Neuronal stem cell (in vitro differentiated cells): Measurements from ENCODE around the gene AMOTL1.

Experiments
- DNase-seq: peaks from one replicate; pipeline ENCODE4 v3.0.0-alpha.2; 2013; ENCODE audit warnings: low spot score
- H2AFZ ChIP-seq: one replicate; pipeline ENCODE4 v1.6.1; 2013; ENCODE audit warnings: mild to moderate bottlenecking, low read length, inconsistent platforms
- H2AK5ac ChIP-seq: 2 replicates; pipeline ENCODE4 v1.6.1; 2013; ENCODE audit warnings: low read depth, mild to moderate bottlenecking, inconsistent platforms, low read length, moderate library complexity, mixed read lengths
- H2BK120ac ChIP-seq: 2 replicates; pipeline ENCODE4 v1.6.1; 2013; ENCODE audit warnings: low read depth, mild to moderate bottlenecking, inconsistent platforms, low read length, moderate library complexity, mixed read lengths
- H2BK12ac ChIP-seq: one replicate; pipeline ENCODE4 v1.6.1; 2013; ENCODE audit warnings: low read length, inconsistent platforms
- H2BK15ac ChIP-seq: 2 replicates; pipeline ENCODE4 v1.6.1; 2013; ENCODE audit warnings: mild to moderate bottlenecking, low read length, inconsistent platforms, mixed read lengths
- H2BK5ac ChIP-seq: one replicate; pipeline ENCODE4 v1.6.1; 2013; ENCODE audit warnings: inconsistent platforms, mild to moderate bottlenecking, low read length, moderate library complexity
- H3K14ac ChIP-seq: one replicate; pipeline ENCODE4 v1.6.1; 2013; ENCODE audit warnings: low read length, inconsistent platforms
- H3K18ac ChIP-seq: 2 replicates; pipeline ENCODE4 v1.6.1; 2013; ENCODE audit warnings: low read length, inconsistent platforms
- H3K23ac ChIP-seq: 2 replicates; pipeline ENCODE4 v1.6.1; 2013; ENCODE audit warnings: low read depth, mild to moderate bottlenecking, mixed read lengths, low read length, inconsistent platforms; ENCODE audit not compliant: poor library complexity
- H3K27ac ChIP-seq: replicated peaks from 3 replicates; pipeline ENCODE4 v1.5.1; 2013; ENCODE audit warnings: low read length, inconsistent platforms
- H3K27me3 ChIP-seq, 3 experiments: 2 replicates each; pipeline ENCODE4 v1.6.1; 2013; ENCODE audit warnings: low read length in 3 of 3, mild to moderate bottlenecking in 2 of 3, inconsistent platforms in 1 of 3, low read depth in 1 of 3, mixed read lengths in 1 of 3, moderate library complexity in 1 of 3; ENCODE audit not compliant: control insufficient read depth in 3 of 3, insufficient read depth in 3 of 3
- H3K36me3 ChIP-seq, 2 donors: replicated peaks in 1 of 2; 2 replicates each; pipeline ENCODE4 v1.6.1; 2013; ENCODE audit warnings: low read length in 2 of 2; ENCODE audit not compliant: control insufficient read depth in 2 of 2, insufficient read depth in 2 of 2
- H3K4ac ChIP-seq: 2 replicates; pipeline ENCODE4 v1.6.1; 2013; ENCODE audit warnings: inconsistent platforms, mild to moderate bottlenecking, low read length, moderate library complexity
- H3K4me1 ChIP-seq, 2 donors: 1 replicate in 1 of 2; 2 replicates in 1 of 2; pipeline ENCODE4 v1.6.1; 2013; ENCODE audit warnings: low read length in 2 of 2, low read depth in 1 of 2; ENCODE audit not compliant: control insufficient read depth in 2 of 2, insufficient read depth in 1 of 2
- H3K4me2 ChIP-seq: one replicate; pipeline ENCODE4 v1.6.1; 2013; ENCODE audit warnings: mild to moderate bottlenecking, low read length, inconsistent platforms; ENCODE audit not compliant: insufficient read depth, poor library complexity, severe bottlenecking
- H3K4me3 ChIP-seq, 2 donors: 2 replicates each; pipeline ENCODE4 v1.5.1; 2013; ENCODE audit warnings: low read length in 2 of 2, mild to moderate bottlenecking in 2 of 2, inconsistent platforms in 1 of 2, moderate library complexity in 1 of 2
- H3K79me1 ChIP-seq: one replicate; pipeline ENCODE4 v1.6.1; 2013; ENCODE audit warnings: low read depth, mild to moderate bottlenecking, inconsistent platforms, low read length, moderate library complexity
- H3K9ac ChIP-seq: one replicate; pipeline ENCODE4 v1.6.1; 2013; ENCODE audit warnings: mild to moderate bottlenecking, low read depth, low read length, inconsistent platforms; ENCODE audit not compliant: poor library complexity
- H3K9me3 ChIP-seq, 2 donors: replicated peaks in 1 of 2; 2 replicates each; pipeline versions ENCODE3 to v1.6.1; 2013; ENCODE audit warnings: low read length in 2 of 2, mild to moderate bottlenecking in 2 of 2, inconsistent platforms in 1 of 2, low read depth in 1 of 2, mixed read lengths in 1 of 2, moderate library complexity in 1 of 2; ENCODE audit not compliant: control insufficient read depth in 2 of 2, insufficient read depth in 1 of 2
- H4K8ac ChIP-seq: one replicate; pipeline ENCODE4 v1.6.1; 2013; ENCODE audit warnings: low read depth, mild to moderate bottlenecking, inconsistent platforms, low read length, moderate library complexity
- H4K91ac ChIP-seq: one replicate; pipeline ENCODE4 v1.6.1; 2013; ENCODE audit warnings: low read length, low read depth, mild to moderate bottlenecking, inconsistent platforms; ENCODE audit not compliant: poor library complexity
- WGBS, 2 donors: extraction: QIAGEN DNeasy Blood & Tissue Kit; methylation state at CpG; one replicate each; pipeline ENCODE4 v1.1.7; 2013; ENCODE audit warnings: missing lambda C conversion rate in 2 of 2, mixed read lengths in 1 of 2; ENCODE audit not compliant: insufficient read length in 2 of 2, insufficient replicate concordance in 1 of 2; ENCODE audit errors: extremely low coverage in 2 of 2; 5-methylcytosine and 5-hydroxymethylcytosine counted together

AMOTL1 gene

GRCh38 chr11:94835594-94835927 is 67.4 kb downstream of the AMOTL1 start:
- Histone ChIP-seq H2BK12ac (no peak overlapping the region), H4K91ac (no peak overlapping the region), H3K9me3 (peaks cover 0 to 2% of the 10 kb centered on the region in 2 donors), H3K4me1 (no peaks in the 10 kb centered on the region), H3K23ac (no peak overlapping the region), H3K36me3 (peaks cover 16 to 94% of the 10 kb centered on the region in 2 donors), H3K27ac (no peak overlapping the region), H3K4ac (no peak overlapping the region), H2BK120ac (no peak overlapping the region), H3K79me1 (no peaks in the 10 kb centered on the region), H2AK5ac (no peak overlapping the region), H3K27me3 (no peaks in the 10 kb centered on the region), H2BK5ac (no peak overlapping the region), H2BK15ac (no peak overlapping the region), H2AFZ (no peak overlapping the region), H3K14ac (no peak overlapping the region), H4K8ac (no peak overlapping the region), H3K4me3 (no peak overlapping the region), H3K18ac (no peak overlapping the region), H3K4me2 (no peak overlapping the region), H3K9ac (no peak overlapping the region)
- WGBS, 2 donors: no CpG with 5 or more reads among the region's 2 CpGs
- no peak for DNase-seq

- Histone ChIP-seq H3K14ac (no peak overlapping the region), H3K27ac (no peak overlapping the region), H3K36me3 (peaks cover 9 to 89% of the 10 kb centered on the region in 2 donors), H2BK120ac (no peak overlapping the region), H3K9me3 (peaks cover 0 to 2% of the 10 kb centered on the region in 2 donors), H3K23ac (no peak overlapping the region), H2AFZ (no peak overlapping the region), H3K4ac (no peak overlapping the region), H2BK5ac (no peak overlapping the region), H2BK15ac (no peak overlapping the region), H3K4me3 (no peak overlapping the region), H3K4me1 (no peaks in the 10 kb centered on the region), H2AK5ac (no peak overlapping the region), H3K18ac (no peak overlapping the region), H3K79me1 (no peaks in the 10 kb centered on the region), H4K91ac (no peak overlapping the region), H4K8ac (no peak overlapping the region), H3K9ac (no peak overlapping the region), H3K27me3 (no peaks in the 10 kb centered on the region), H2BK12ac (no peak overlapping the region), H3K4me2 (no peak overlapping the region)
- WGBS, 2 donors: no CpG with 5 or more reads among the region's 2 CpGs
- no peak for DNase-seq
Observed at GRCh38 chr11:94837317-94837716, 69.2 kb downstream of the AMOTL1 start.

GRCh38 chr11:94838027-94838731 is 70.0 kb downstream of the AMOTL1 start:
- no peak overlapping the region for H3K18ac ChIP-seq
- no peaks in the 10 kb centered on the region for H3K79me1 ChIP-seq
- no peak overlapping the region for H3K9ac ChIP-seq
- H3K4ac ChIP-seq: no peak overlapping the region
- H3K36me3 ChIP-seq: peaks cover 5 to 89% of the 10 kb centered on the region in 2 donors
- no peak overlapping the region for H3K23ac ChIP-seq
- H4K8ac ChIP-seq: no peak overlapping the region
- H3K4me2 ChIP-seq: no peak overlapping the region
- DNase-seq: no peak
- no CpG with 5 or more reads among the region's 2 CpGs for WGBS, 2 donors
- no peak overlapping the region for H3K14ac ChIP-seq
- H3K27me3 ChIP-seq: no peaks in the 10 kb centered on the region
- H4K91ac ChIP-seq: no peak overlapping the region
- no peak overlapping the region for H2AFZ ChIP-seq
- no peak overlapping the region for H3K4me3 ChIP-seq
- no peak overlapping the region for H2AK5ac ChIP-seq
- no peak overlapping the region for H2BK5ac ChIP-seq
- no peak overlapping the region for H2BK15ac ChIP-seq
- no peak overlapping the region for H2BK12ac ChIP-seq
- H3K4me1 ChIP-seq: no peaks in the 10 kb centered on the region
- no peak overlapping the region for H3K27ac ChIP-seq
- H3K9me3 ChIP-seq: peaks cover 0 to 2% of the 10 kb centered on the region in 2 donors
- H2BK120ac ChIP-seq: no peak overlapping the region

- Histone ChIP-seq H2BK15ac (no peak overlapping the region), H2BK120ac (no peak overlapping the region), H3K4me1 (no peaks in the 10 kb centered on the region), H3K18ac (no peak overlapping the region), H3K4me2 (no peak overlapping the region), H3K36me3 (peaks cover 5 to 92% of the 10 kb centered on the region in 2 donors), H4K91ac (no peak overlapping the region), H2BK5ac (no peak overlapping the region), H2BK12ac (no peak overlapping the region), H4K8ac (no peak overlapping the region), H3K4me3 (no peak overlapping the region), H2AK5ac (no peak overlapping the region), H3K23ac (no peak overlapping the region), H3K79me1 (no peaks in the 10 kb centered on the region), H3K27me3 (no peaks in the 10 kb centered on the region), H2AFZ (no peak overlapping the region), H3K9me3 (peaks cover 0 to 2% of the 10 kb centered on the region in 2 donors), H3K14ac (no peak overlapping the region), H3K4ac (no peak overlapping the region), H3K9ac (no peak overlapping the region), H3K27ac (no peak overlapping the region)
- no peak for DNase-seq
- no CpG with 5 or more reads among the region's 4 CpGs for WGBS, 2 donors
Observed at GRCh38 chr11:94840209-94840608, 72.1 kb downstream of the AMOTL1 start.
